Brain microvascular endothelial cell (primary cell): ENCODE measurements around the gene PFDN6.
"Not testable (repeated sequence)": the region's sequence is repeated elsewhere in the genome, so short reads cannot be mapped to it uniquely, and the experiment has no call there.

Experiments
- DNase-seq: peaks from one replicate; pipeline ENCODE4 v3.0.0-alpha.2; 2020
- H3K27ac ChIP-seq: fragments of 250-450 bp; sonication (Bioruptor Pico); 2 replicates; pipeline ENCODE4 v1.5.1; 2020; ENCODE audit warnings: mild to moderate bottlenecking, moderate library complexity
- H3K27me3 ChIP-seq: fragments of 250-450 bp; sonication (Bioruptor Pico); replicated peaks from 2 replicates; pipeline ENCODE4 v1.5.1; 2020; ENCODE audit warnings: mild to moderate bottlenecking
- H3K36me3 ChIP-seq: fragments of 250-450 bp; sonication (Bioruptor Pico); replicated peaks from 2 replicates; pipeline ENCODE4 v1.5.1; 2020; ENCODE audit warnings: mild to moderate bottlenecking
- H3K4me3 ChIP-seq: 2 replicates; pipeline ENCODE4 v1.5.1; 2011; ENCODE audit warnings: low read depth, mild to moderate bottlenecking, control low read depth, low read length, moderate library complexity
- CTCF ChIP-seq: IDR thresholded peaks from 2 replicates; pipeline ENCODE4 v1.5.1; 2011; ENCODE audit warnings: low read depth, mild to moderate bottlenecking, moderate library complexity, low read length, control low read depth, inconsistent platforms; ENCODE audit errors: missing control alignments
- in situ Hi-C: cut with HindIII; loops from 2 replicates; pipeline ENCODE4 v1.10.0; 2017; ENCODE audit warnings: low sequenced_read_pairs, low pct_ligation_motif_present

The PFDN6 gene

GRCh38 chr6:33279971-33280511, 9.4 kb upstream of the PFDN6 start:
- Histone ChIP-seq H3K36me3 (peaks cover 62% of the 10 kb centered on the region), H3K27ac (no peak overlapping the region)

GRCh38 chr6:33280539-33280938, 8.9 kb upstream of the PFDN6 start:
- H3K27ac ChIP-seq: no peak overlapping the region
- no peak for TF ChIP-seq CTCF
- DNase-seq: no peak
- H3K4me3 ChIP-seq: no peak overlapping the region
- H3K36me3 ChIP-seq: peaks cover 61% of the 10 kb centered on the region
- in situ Hi-C loops: no loop called here
- H3K27me3 ChIP-seq: no peaks in the 10 kb centered on the region

More at GRCh38 chr6:33279971-33280511, 9.4 kb upstream of the PFDN6 start:
- H3K4me3 ChIP-seq: no peak overlapping the region
- no peaks in the 10 kb centered on the region for H3K27me3 ChIP-seq
- TF ChIP-seq CTCF: peak; percentile 89
- peak; percentile 43 for DNase-seq
- in situ Hi-C loops: no loop called here

- H3K27ac ChIP-seq, H3K27me3 ChIP-seq, DNase-seq, in situ Hi-C loops, H3K4me3 ChIP-seq: not testable (repeated sequence)
- peaks cover 50% of the 10 kb centered on the region for H3K36me3 ChIP-seq
Measured at GRCh38 chr6:33285214-33285613, 4.2 kb upstream of the PFDN6 start.

- no peak for TF ChIP-seq CTCF
- H3K4me3 ChIP-seq: no peak overlapping the region
- DNase-seq: no peak
- H3K27ac ChIP-seq: no peak overlapping the region
- no peaks in the 10 kb centered on the region for H3K27me3 ChIP-seq
- in situ Hi-C loops: no loop called here
- peaks cover 48% of the 10 kb centered on the region for H3K36me3 ChIP-seq
Measured at GRCh38 chr6:33286946-33287914, 2.2 kb upstream of the PFDN6 start.

- DNase-seq: no peak
- Histone ChIP-seq H3K4me3 (peak overlapping the region; percentile 86), H3K36me3 (peaks cover 50% of the 10 kb centered on the region), H3K27ac (peak overlapping the region; percentile 69), H3K27me3 (no peaks in the 10 kb centered on the region)
- no peak for TF ChIP-seq CTCF
- in situ Hi-C loops: no loop called here
Measured at GRCh38 chr6:33288141-33288920, 1.1 kb upstream of the PFDN6 start.
